Activated CD4-positive, alpha-beta T cell treated with anti-CD3 and anti-CD28 coated beads, Interleukin-2, Interleukin-4, amounts not matched to agents 100 ng/mL and 50 ng/mL, durations not matched to agents 16 hours and 8 hours (primary cell): ENCODE measurements around the gene KIF17.
"Not testable (repeated sequence)": the region's sequence is repeated elsewhere in the genome, so short reads cannot be mapped to it uniquely, and the experiment has no call there.

Experiments used
- DNase-seq: peaks from one replicate; pipeline ENCODE4 v3.0.0-alpha.2; 2020; ENCODE audit warnings: low spot score

The KIF17 gene

DNA sequence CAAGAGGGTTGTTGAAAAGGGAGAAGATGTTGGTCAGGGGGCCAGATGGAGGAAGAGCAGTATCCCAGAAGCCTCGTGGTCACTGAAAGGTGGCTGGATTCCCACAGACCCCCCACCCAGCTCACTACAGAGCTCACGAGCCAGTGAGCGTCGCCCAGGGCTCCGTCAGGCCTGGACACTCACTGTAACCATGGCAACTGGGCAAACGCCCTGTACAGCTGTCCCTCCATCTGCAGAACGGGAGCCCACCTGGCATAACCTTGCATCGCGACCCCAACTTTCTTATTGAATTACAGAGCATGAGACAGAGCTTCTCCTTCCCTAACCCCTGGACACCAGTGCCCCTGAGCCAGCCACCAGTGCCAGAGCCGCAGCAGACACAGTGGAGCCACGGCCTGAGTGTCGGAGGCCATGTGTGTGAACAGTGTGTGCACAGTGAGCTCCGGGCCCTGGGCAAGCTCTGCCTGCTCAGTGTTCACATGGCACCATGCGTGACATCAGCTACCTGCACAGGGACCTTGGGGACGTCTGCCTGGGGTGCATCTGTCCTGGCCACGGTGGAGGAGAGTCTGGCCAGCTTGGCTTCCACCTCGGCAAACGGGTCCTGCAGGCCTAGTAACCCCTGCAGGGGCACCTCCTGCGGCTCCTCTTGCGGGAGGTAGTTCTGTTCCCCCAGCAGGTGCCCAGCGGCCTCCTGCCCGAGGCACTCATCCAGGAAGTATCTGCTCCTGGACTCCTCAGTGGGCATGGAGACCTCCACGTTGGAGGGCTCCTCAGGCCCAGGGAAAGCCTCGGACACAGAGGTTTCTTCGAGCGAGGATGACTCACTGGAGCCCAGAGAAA, 30.7 kb downstream of the KIF17 start:
- DNase-seq, result no peak

DNA sequence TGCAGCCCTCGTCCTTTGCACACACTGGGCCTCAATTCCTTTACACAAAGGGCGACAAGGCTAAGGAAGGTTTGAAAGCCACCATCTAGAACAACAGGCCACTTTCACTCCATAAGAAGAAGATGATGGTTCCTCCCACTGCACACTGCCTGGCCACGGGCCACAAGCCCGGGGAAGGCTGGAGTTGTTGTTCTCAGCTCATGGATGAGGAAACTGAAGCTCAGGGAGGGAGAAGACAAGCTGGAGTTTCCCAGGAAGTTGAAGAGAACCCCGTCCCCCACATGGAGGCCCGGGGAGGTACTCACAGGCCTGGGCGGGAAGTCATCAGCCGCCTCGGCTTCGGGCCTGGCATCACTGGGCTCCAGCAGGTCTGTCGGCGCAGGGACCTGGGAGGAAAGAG, 32.1 kb downstream of the KIF17 start:
- no peak for DNase-seq

DNA sequence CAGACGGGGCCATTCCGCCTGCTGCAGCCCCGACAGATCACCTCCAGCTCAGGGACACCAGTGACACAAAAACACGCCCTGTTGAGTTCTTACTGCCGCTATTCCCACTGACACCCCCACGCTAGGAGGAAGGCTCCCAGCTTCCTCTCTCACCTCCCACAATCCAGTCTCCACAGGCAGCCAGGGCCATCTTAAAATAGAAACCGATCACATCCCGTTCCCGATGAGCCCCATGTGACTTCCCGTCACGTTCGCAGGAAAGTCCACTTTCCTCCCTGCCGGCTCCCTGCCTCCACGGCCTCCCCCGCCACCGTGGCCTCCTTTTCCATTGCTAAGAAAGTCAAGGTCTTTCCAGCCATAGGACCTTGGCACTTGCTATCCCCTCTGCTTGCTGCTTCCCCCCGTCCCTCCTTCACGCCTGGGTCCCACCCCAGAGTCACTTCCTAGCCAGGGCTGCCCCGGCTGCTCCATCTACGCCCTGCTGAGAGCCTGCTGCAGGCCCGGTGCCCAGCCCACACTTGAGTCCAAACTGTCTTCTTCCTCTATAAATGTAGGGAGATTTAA, 32.6 kb downstream of the KIF17 start:
- DNase-seq, result no peak

DNA sequence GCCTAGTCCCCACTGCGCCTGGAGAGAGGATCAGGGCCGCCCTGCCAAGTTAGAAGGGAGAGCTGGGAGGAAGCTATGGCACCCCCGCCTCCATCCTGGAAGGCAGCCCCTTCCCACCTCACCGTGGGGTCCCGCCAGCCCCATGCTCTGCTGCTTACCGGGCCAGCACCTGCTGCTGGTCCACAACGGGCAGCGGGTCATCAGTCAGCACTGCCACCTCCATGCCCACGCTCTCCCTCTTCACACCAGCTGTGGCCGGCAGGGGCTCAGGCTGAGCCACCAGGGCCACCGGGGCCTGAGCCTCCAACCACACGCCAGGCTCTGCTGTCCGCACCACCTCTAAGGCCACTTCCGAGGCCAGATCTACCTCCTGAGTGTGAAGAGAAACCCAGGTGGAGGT, 33.2 kb downstream of the KIF17 start:
- no peak for DNase-seq

DNA sequence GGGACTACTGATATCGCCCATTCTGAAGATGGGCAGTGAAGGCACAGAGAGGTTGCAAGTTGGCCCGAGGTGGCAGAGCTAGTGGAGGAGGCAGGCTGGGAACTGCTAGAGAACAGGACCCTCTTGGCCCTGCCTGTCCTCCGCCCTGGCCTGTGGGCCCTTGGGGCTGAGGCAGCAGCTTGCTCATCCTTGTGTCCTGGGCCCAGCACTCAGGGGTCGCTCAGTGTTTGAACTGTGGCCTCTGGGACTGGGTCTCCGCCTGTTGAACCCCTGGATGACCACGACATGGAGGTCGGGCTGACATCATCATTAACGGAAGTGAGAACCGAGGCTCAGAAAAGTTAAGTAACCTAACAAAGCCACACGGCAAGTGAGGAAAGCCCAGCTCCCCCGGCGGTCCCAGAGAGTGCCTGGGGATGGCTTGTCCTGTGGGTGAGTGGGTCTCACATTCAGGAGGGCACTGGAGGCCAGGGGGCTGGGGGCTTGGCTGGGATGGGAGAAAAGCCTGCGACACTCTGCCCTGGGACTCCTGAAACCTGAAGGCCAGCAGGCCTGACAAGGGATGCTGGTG, 33.7 kb downstream of the KIF17 start:
- DNase-seq, result no peak

DNA sequence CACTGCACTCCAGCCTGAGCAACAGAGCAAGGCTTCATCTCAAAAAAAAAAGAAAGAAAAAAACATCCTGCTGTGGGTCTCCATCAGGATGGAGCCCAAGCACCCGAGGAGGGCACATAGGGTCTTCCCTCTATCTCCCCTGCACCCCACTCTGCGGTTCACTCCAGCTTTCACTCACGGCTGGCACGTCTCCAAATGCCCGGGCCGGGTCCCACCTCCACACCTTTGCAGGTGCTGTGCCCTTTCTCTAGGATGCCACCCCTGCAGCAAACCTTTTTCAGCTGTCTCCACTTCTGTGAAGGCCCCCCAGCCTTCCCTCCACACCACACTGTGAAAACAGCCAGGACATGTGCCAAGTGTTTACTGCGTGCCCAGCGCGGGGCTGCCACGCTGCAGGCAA, 34.2 kb downstream of the KIF17 start:
- no peak for DNase-seq

DNA sequence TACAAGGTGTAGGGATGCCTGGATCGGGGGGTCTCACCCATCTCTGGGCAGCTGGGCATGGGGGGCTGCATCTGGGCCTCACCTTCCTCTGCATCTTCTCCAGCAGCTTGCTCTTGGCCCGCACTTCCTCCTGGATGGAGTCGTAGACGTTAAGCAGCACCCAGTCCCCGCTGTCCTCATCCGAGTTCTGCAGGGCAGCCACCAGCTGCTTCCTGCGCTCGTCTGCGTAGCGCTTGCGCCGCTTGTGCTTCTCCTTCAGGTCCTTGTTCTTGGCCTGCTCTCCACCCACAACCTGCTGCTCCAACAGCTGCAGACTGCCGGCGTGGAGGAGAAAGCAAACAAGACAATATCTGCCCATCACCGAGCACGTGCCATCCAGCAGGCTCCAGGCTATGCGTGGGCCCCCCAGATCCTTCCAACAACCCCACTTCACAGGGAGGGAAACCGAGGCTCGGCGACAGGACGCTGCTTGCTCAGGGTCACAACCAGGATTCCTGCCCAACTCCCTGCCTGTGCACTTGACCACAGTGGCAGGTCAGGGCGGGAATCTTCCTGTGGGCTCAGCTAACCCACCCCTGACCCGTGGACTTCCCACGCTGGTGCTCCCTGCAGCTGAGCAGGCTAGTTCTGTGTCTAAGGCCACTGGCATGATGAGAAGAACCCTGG, 35.1 kb downstream of the KIF17 start:
- no peak for DNase-seq

DNA sequence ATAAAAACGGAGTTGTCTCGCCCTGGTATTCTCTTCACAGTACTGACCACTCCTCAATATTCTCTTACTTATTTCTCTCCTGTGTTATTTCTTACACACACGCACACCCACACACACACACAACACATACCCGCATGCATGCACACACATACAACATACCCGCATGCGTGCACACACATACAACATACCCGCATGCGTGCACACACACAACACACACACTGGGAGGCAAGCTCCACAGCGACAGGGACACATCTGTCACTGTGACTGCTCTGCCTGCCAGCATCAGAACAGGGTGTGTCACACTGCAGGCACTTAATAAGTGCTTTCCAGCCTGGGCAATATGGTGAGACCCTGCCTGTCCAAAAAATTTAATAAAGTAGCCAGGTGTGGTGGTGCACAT, 35.8 kb downstream of the KIF17 start:
- no peak for DNase-seq

DNA sequence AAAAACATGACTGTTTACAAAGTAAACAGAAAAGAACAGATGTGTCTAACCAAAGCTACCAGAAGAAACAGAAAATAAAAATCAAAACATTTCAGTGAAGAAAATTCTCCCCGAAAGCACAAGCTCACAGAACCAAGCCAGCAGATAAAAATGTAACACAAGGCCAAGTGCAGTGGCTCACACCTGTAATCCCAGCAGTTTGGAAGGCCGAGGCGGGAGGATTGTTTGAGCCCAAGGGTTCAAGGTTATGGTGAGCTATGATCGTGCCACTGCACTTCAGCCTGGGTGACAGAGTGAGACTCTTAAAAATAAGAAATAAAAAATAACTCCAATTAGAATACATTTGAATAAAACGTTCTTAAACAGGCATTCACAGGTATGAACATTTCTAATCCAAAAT, 37.5 kb downstream of the KIF17 start:
- no peak for DNase-seq

DNA sequence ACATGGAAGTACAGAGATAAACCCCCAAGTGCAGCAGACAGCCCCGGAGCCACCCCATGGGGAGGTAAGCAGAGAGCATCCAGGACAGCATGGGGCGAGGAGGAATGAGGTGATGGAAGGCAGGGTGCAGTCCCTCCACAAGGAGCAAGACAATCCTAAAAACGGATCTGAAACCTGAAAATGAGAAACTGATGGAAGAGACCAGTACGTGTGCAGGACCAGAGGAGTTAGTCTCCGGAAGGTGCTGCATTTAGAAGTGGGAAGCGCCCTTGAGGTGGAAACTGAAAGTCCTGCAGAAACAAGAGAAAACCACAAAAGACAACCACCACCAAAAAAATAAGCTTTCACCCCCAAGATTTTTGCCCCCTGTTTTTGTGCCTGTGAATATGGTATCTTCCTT, 39.2 kb downstream of the KIF17 start:
- peak; percentile 31 for DNase-seq

DNA sequence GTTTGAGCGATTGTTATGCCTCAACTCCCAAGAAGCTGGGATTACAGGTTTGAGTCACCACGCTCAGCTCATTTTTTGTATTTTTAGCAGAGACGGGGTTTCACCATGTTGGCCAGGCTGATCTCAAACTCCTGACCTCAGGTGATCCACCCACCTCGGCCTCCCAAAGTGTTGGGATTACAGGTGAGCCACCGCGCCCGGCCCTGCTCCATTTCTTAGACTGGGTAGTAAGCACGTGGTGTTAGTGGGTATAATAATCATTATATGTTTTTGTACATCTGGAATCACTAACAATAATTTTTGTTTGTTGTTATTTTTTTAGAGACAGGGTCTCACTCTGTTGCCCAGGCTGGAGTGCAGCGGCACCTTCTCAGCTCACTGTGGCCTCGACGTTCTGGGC, 44.2 kb downstream of the KIF17 start:
- DNase-seq, result not testable (repeated sequence)

DNA sequence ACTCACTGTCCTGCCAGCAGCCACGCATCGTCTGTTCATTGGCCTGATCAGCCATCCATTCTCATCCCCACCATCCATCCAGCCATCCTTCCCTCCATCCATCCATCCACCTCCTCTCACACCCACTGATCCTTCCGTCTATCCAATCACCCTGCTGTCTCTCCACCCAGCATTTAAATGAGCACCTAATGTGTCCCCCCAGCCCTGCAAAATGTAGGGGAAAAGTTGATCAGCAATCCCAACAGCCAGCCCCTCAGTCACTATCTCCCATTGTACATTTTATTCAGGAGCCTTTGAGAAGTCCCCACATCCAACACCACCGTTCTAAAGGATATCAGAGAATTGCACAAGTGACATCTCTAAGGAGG, 45.6 kb downstream of the KIF17 start:
- no peak for DNase-seq

DNA sequence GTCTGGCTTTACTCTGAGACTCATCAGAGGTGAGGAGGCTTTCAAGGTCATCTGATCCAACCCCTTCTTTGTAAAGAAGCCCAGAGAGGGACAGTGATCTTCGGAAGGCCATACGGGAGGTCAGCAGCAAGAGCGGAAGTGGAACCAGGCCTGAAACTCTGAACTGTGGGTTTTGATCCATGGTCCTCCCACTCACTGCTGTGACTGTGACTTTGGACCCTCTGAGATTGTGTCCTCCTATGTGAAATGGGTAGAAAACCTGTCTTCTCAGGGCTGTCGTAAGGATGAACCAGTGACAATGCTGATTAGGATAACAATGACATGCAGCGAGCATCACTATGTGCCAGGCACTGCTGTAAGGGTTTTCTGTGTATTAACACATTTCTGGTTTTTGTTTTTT, 46.9 kb downstream of the KIF17 start:
- no peak for DNase-seq

DNA sequence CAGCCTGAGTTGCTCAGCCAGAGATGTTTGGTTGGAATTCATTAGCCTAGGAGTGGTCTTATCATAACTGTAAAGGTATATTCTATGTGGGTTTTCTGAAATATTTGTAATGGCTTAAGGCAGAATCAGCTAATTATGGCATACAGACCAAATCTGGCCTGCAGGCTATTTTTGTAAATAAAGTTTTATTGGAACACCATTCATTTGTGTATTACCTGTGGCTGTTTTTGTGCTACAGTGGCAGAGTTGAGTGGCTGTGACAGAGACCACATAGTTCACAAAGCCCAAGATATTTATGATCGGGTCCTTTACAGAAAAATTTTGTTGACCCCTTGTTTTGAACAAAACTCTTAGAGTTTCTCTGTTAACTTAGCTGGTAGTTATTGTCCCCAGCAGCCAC, 49.2 kb downstream of the KIF17 start:
- no peak for DNase-seq

DNA sequence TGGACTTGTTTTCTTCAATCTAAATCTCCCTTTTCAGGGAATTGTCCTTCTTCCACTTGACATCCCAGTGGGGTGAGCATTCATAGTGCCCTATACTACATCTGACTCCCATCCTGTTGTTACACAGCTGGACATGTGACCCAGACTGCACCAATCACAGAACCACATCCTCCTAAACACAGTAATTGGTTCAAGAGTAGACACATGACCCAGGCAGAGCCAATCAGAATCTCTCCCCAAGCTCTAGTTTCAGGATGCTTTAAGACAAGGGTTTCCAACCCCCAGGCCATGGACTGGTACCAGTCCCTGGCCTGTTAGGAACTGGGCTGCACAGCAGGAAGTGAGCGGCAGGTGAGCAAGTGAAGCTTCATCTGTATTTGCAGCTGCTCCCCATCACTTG, 51.0 kb downstream of the KIF17 start:
- peak; percentile 35 for DNase-seq

DNA sequence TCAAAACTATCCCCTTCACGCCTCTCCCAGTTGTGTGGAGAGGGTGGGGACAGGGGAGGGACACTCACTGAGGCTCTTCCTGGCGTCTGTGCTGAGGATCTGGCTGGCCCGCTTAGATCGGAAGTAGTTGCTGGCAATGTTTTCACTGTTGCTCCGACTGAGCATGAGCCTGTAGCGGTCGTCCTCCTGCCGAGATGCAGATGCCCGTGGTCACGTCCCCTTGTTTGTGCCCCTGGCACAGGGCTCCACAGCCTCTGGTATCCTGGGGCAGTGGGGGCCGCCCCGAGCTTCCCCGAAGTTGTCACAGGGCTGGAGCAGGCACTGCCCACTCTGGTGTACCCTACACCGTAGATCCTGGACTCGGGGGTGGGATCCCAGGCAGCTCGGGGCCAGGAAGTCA, 51.7 kb downstream of the KIF17 start:
- DNase-seq, result no peak

DNA sequence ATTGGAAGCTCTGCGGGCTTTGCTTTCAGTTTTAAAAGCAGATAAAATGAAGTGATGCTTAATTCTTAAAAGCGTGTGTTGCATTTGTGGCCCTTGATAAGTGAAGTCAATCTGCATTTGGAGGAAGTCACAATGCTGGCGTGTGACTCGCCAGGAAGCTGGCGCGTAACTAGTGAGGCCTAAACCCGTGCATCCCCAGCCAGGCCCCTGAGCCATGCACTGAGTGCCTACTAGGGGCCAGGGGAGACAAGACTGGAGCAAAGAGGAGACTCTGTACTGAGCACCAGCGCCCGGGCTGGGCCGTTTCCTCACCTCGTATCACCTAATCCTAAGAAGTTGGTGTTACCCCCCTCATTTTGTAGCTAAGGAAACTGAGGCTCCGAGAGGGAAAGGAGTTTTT, 52.1 kb downstream of the KIF17 start:
- no peak for DNase-seq

DNA sequence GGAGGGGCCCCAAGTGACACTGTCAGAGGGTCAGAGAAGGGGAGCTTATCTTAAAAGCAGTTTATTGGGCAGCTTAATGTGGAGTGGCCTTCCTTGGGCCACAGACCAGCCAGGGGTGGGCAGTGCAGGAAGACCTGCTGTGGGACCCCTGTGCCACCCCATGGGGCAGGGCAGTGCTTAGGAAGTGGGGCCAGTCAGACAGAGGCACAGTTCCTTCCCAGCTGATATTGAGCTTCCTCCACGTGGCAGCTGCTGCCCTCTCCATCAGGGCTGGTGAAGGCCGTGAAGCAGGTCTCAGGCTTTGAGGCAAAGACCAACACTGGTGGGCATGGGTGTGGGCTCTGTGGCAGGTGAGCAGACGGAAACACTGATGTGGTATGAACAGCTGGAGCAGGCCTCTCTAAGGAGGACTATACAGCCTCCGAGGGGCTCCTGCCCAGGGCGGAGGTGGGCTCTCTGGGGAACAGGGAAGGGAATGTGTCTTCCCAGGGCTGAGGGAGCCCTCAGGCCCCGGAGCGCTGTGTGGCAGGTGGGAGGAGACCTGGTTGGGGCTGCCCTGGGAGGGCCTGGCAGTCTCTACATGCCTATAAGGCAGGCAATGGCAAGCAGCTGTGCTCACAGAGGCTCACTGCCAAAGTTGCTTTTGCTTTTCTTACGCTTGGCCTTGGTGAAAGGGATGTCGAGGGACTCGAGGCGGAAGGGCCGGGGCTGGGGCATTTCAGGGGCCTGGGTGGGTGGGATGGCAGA, 53.7 kb downstream of the KIF17 start:
- no peak for DNase-seq

DNA sequence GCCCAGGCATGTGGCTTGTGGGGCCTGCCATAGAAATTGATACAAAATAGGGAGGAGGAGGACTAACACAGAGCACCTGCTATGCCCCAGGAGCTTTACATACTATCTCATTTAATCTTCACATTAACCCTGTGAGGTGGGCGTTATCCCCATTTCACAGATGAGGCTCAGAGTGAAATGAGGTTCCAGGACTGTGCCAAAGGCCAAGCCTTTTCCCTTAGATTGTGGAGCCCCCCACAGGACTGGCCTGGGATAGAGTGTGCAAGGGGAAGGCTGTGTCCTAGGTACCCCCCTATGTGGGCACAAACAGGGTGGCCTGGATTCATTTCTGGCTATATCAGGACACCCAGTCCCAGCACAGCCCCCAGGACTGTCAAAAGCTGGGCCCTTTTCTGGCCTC, 54.4 kb downstream of the KIF17 start:
- no peak for DNase-seq

DNA sequence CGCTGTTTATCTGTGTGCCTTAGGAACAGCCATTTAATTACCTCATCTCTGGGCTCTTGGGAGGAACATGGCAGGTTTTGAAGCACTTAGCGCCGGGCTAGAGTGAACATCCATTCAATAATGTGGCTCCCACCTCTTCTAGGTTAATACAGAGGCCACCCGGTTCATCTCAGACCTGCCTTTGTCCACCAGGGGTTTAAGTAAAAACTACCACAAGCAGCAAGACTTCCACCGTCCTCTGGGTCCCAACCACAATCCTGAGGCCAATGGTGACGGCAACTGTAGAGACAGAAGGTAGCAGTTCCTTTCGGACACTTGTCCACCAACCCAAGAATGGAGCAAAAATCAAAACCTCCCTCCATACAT, 55.7 kb downstream of the KIF17 start:
- DNase-seq, result no peak

DNA sequence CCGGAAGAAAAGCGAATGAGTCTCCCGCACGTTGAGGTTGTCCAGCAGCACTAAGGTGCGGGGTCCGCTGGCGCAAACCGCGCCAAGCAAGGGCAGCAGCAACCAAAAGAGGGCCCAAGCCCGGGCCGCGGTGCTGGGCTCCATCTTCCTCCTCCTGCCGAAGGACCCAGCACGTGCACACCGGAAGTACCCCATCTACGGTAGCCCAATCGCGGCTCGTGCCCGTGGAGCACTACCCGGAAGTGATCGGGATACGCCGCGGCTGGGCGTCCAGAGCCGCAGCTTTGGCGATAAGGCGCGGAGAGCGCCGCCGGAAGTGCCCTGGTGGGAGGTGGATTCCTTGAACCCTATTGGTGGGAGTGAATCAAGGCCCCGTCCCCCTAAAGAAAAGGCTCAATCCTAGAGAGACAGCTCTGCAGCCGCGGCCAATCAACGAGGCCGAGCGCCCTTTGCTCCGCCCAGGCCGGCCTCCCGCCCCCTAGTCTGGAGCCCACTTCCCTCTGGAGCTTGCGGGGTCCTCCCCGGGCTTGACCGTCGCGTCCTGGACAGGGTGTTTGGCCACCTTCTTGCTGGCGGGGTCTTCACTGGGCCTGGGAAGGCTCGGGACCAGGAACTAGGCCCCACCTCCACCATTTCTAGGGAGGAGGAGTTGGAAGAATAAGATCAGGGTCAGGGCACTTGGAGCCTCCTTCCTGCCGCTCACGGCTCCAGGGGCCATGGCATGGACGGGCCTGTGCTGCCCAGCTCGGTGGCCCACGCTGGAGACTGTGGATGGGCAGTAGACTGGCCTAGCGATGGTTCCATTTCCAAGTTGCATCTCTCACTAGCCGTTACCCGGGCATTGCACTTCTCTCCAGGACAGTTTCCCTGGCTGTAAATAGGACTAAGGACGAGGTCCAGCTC, 56.3 kb downstream of the KIF17 start, which contains the start of gene DDOST:
TSS of gene DDOST (minus strand) at position 163 of the 903 bp plus-strand sequence. CDS start at position 144, 19 bp downstream.
- peak; percentile 99 for DNase-seq
